Keratinocyte (primary cell): Measurements from ENCODE around the gene CRB2.
A peak's percentile ranks its signal among the peaks of the same experiment; 100 is the strongest.

ENCODE experiments used
- EZH2 ChIP-seq: IDR thresholded peaks from one replicate; pipeline ENCODE4 v1.6.1; 2012; ENCODE audit warnings: inconsistent platforms, mild to moderate bottlenecking, low read length, moderate library complexity
- TF ChIP-seq, protein P1 (sequence below), 3 experiments: IDR thresholded peaks in 1 of 3; conservative IDR thresholded peaks in 1 of 3; optimal IDR thresholded peaks in 1 of 3; 2 replicates in 2 of 3; 3 replicates in 1 of 3; pipeline versions ENCODE3 to v1.5.1; 2011; ENCODE audit warnings: low read length in 3 of 3, mild to moderate bottlenecking in 3 of 3, moderate library complexity in 2 of 3, control low read depth in 1 of 3, inconsistent platforms in 1 of 3; ENCODE audit not compliant: insufficient read depth in 2 of 3; ENCODE audit errors: extremely low read depth in 1 of 3

DNA sequence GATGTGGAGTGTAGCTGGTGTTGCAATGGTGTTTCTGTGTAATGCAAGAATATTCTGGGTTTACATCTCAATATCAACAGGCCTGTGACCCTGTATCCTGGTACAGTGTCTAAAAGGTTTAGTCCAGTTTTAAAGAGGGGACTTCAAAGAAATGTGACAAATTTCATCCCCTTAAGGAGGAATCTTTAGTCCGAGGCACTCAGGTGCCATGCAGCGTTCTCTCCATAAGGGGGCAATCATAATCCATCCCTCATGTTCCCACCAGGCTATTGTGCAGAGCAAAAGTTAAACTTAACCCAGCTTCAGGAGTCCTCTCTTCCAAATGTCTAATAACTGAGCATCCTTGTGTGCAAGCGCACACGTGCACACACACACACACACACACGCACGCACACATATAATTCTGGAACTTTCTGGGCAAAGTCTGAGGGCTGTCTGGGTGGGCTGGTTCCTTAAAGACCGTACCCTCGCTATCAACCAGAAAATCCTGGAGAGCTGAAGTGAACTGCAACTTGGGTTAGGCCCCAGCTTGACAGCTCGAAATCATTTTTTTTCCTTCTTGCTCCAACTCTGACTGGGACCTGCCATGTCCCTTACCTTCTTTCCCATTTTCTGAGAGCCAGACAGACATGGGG, 46.0 kb downstream of the CRB2 start:
- no peak for TF ChIP-seq EZH2
- TF ChIP-seq, protein P1, sequence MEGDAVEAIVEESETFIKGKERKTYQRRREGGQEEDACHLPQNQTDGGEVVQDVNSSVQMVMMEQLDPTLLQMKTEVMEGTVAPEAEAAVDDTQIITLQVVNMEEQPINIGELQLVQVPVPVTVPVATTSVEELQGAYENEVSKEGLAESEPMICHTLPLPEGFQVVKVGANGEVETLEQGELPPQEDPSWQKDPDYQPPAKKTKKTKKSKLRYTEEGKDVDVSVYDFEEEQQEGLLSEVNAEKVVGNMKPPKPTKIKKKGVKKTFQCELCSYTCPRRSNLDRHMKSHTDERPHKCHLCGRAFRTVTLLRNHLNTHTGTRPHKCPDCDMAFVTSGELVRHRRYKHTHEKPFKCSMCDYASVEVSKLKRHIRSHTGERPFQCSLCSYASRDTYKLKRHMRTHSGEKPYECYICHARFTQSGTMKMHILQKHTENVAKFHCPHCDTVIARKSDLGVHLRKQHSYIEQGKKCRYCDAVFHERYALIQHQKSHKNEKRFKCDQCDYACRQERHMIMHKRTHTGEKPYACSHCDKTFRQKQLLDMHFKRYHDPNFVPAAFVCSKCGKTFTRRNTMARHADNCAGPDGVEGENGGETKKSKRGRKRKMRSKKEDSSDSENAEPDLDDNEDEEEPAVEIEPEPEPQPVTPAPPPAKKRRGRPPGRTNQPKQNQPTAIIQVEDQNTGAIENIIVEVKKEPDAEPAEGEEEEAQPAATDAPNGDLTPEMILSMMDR (optimal IDR thresholded peaks at IDR 0.05 in 1 of 3, IDR thresholded peaks at IDR 0.05 in 1 of 3, conservative IDR thresholded peaks at IDR 0.05 in 1 of 3; ENCODE audit: extremely low read depth in 1 of 3, insufficient read depth in 2 of 3, low read length in 3 of 3), result peak; percentile 41 to 71 (median 67)
